ENCODE results near the gene TMEM170A.

DNA sequence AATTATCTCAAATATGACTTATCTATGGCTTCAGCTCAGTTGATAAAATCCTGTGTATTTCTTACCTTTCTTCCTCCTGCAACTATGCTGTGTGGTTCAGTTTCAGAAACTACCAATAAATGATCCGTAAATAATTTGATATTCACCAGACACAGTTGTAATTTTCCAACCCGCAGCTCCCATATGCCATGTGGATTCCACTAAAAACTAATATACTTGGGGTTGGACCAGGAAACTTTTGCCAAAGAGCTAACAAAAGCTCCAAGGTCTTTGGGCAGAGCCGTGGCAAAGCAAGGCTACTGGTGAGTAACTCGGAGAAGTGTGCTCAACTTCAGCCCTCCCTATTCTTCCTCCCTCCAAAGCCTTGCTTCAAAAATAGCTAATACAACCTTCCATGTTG lies 33.1 kb upstream of the TMEM170A start:
- TF ChIP-seq, protein P1, sequence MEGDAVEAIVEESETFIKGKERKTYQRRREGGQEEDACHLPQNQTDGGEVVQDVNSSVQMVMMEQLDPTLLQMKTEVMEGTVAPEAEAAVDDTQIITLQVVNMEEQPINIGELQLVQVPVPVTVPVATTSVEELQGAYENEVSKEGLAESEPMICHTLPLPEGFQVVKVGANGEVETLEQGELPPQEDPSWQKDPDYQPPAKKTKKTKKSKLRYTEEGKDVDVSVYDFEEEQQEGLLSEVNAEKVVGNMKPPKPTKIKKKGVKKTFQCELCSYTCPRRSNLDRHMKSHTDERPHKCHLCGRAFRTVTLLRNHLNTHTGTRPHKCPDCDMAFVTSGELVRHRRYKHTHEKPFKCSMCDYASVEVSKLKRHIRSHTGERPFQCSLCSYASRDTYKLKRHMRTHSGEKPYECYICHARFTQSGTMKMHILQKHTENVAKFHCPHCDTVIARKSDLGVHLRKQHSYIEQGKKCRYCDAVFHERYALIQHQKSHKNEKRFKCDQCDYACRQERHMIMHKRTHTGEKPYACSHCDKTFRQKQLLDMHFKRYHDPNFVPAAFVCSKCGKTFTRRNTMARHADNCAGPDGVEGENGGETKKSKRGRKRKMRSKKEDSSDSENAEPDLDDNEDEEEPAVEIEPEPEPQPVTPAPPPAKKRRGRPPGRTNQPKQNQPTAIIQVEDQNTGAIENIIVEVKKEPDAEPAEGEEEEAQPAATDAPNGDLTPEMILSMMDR (IDR thresholded peaks at IDR 0.05), result no peak
- TF ChIP-seq POLR2A (IDR thresholded peaks at IDR 0.05), result no peak
